PC-9 (cell line): ENCODE measurements around the gene ABCB1. TPM values are rescaled to one million over a fixed set of nuclear protein-coding genes. Genes with fewer than 3 reads are reported as not detected.

Source experiments
- BruUV-seq: library from RNA; stranded (reverse); fragments of 400-500 nt; replicated peaks from 2 replicates; lab custom pipeline; 2021; lab: Mats Ljungman, UMichigan
- CTCF ChIA-PET: fragments of 300-600 bp; sonication (Branson Sonifier 250); formaldehyde crosslinking; loops from one replicate; lab custom pipeline; 2022; ENCODE audit warnings: antibody characterized with exemption; lab: Charles Lee
- POLR2A ChIA-PET: fragments of 300-600 bp; sonication (Branson Sonifier 250); formaldehyde crosslinking; loops from one replicate; lab custom pipeline; 2022; ENCODE audit warnings: antibody characterized with exemption; ENCODE audit not compliant: unreplicated experiment; lab: Charles Lee
- DNase-seq, 2 experiments: peaks; one replicate each; pipeline versions ENCODE4 v3.0.0 to v3.0.0-alpha.2; 2015 to 2022; ENCODE audit warnings: mixed read lengths in 1 of 2
- H2AFZ ChIP-seq: fragments of 200-600 bp; sonication (generic); 2 replicates; pipeline ENCODE4 v1.8.1; 2017; ENCODE audit warnings: antibody characterized with exemption
- H3F3A ChIP-seq: fragments of 200-600 bp; sonication (generic); 2 replicates; pipeline ENCODE4 v1.8.1; 2017; ENCODE audit warnings: antibody characterized with exemption, mild to moderate bottlenecking, low read depth; ENCODE audit not compliant: insufficient read depth
- H3K27ac ChIP-seq: fragments of 200-600 bp; sonication (generic); 2 replicates; pipeline ENCODE4 v1.6.1; 2016; ENCODE audit warnings: mixed run types
- H3K27me3 ChIP-seq: fragments of 200-600 bp; sonication (generic); 2 replicates; pipeline ENCODE4 v1.6.1; 2016; ENCODE audit warnings: low read depth, mixed run types; ENCODE audit not compliant: insufficient read depth
- H3K36me3 ChIP-seq: fragments of 200-600 bp; sonication (generic); 2 replicates; pipeline ENCODE4 v1.6.1; 2016; ENCODE audit warnings: low read depth, mixed run types
- H3K4me1 ChIP-seq: fragments of 200-600 bp; sonication (generic); replicated peaks from 2 replicates; pipeline ENCODE4 v1.6.1; 2016; ENCODE audit warnings: mixed run types; ENCODE audit not compliant: insufficient read depth
- H3K4me2 ChIP-seq: fragments of 200-600 bp; sonication (generic); 2 replicates; pipeline ENCODE4 v1.6.1; 2017; ENCODE audit warnings: mixed run types
- H3K4me3 ChIP-seq: fragments of 200-600 bp; sonication (generic); 2 replicates; pipeline ENCODE4 v1.6.1; 2016; ENCODE audit warnings: mixed run types
- H3K79me2 ChIP-seq: fragments of 200-600 bp; sonication (generic); 2 replicates; pipeline ENCODE4 v1.6.1; 2017; ENCODE audit warnings: low read depth, mixed run types
- H3K9me2 ChIP-seq: fragments of 200-600 bp; sonication (generic); 2 replicates; pipeline ENCODE4 v1.8.1; 2017; ENCODE audit warnings: mild to moderate bottlenecking; ENCODE audit not compliant: insufficient read depth
- H3K9me3 ChIP-seq: fragments of 200-600 bp; sonication (generic); 2 replicates; pipeline ENCODE4 v1.8.1; 2016; ENCODE audit warnings: low read depth; ENCODE audit not compliant: insufficient read depth
- H4K20me1 ChIP-seq: fragments of 200-600 bp; sonication (generic); 2 replicates; pipeline ENCODE4 v1.8.1; 2017; ENCODE audit not compliant: insufficient read depth
- CTCF ChIP-seq: fragments of 200-600 bp; sonication (generic); conservative IDR thresholded peaks from 2 replicates; pipeline ENCODE4 v1.6.1; 2017; ENCODE audit warnings: mixed run types, antibody characterized with exemption, mild to moderate bottlenecking, moderate library complexity
- EZH2 ChIP-seq: fragments of 200-600 bp; sonication (generic); IDR thresholded peaks from 2 replicates; pipeline ENCODE4 v1.8.0; 2017; ENCODE audit warnings: antibody characterized with exemption, low read depth
- intact Hi-C: fragments of 100-400 bp; cut with micrococcal nuclease; formaldehyde crosslinking; loops from one replicate; pipeline ENCODE4 v1.10.0; 2022; ENCODE audit not compliant: unreplicated experiment
- total RNA-seq: library from RNA; stranded (reverse); gene quantifications from 2 replicates; pipeline ENCODE4 v1.2.3, GENCODE V29; 2021

ABCB1 gene
- total RNA-seq, 1 experiment from 2014 or later = not detected

GRCh38 chr7:87499494-87499893 lies 101.2 kb downstream of the ABCB1 start:
- Histone ChIP-seq H3K4me3 (no peak overlapping the region), H3K36me3 (no peaks in the 10 kb centered on the region), H3K9me3 (no peaks in the 10 kb centered on the region), H3K4me1 (no peaks in the 10 kb centered on the region), H3K27ac (no peak overlapping the region), H3K4me2 (no peak overlapping the region), H3F3A (no peaks in the 10 kb centered on the region), H2AFZ (no peak overlapping the region), H3K79me2 (no peaks in the 10 kb centered on the region), H4K20me1 (no peaks in the 10 kb centered on the region), H3K27me3 (no peaks in the 10 kb centered on the region), H3K9me2 (no peaks in the 10 kb centered on the region)
- ChIA-PET POLR2A (no interaction called here), CTCF (no interaction called here)
- no peak for TF ChIP-seq EZH2
- no peak for TF ChIP-seq CTCF
- no TSS peak for BruUV-seq
- DNase-seq = no peak
- intact Hi-C loops = no loop called here

- Histone ChIP-seq H3K4me1 (no peaks in the 10 kb centered on the region), H3K4me2 (no peak overlapping the region), H3K79me2 (no peaks in the 10 kb centered on the region), H3K27ac (no peak overlapping the region), H2AFZ (no peak overlapping the region), H3K9me3 (no peaks in the 10 kb centered on the region), H3K9me2 (no peaks in the 10 kb centered on the region), H3F3A (no peaks in the 10 kb centered on the region), H4K20me1 (no peaks in the 10 kb centered on the region), H3K27me3 (no peaks in the 10 kb centered on the region), H3K36me3 (no peaks in the 10 kb centered on the region), H3K4me3 (no peak overlapping the region)
- TF ChIP-seq CTCF (no peak), EZH2 (no peak)
- intact Hi-C loops = no loop called here
- ChIA-PET POLR2A (no interaction called here), CTCF (no interaction called here)
- BruUV-seq = no TSS peak
- no peak for DNase-seq
These were observed 101.8 kb downstream of the ABCB1 start for GRCh38 chr7:87498893-87499292.

- no peaks in the 10 kb centered on the region for H3K79me2 ChIP-seq
- H4K20me1 ChIP-seq = no peaks in the 10 kb centered on the region
- no peaks in the 10 kb centered on the region for H3K36me3 ChIP-seq
- no TSS peak for BruUV-seq
- H3K4me3 ChIP-seq = no peak overlapping the region
- H3K9me2 ChIP-seq = no peaks in the 10 kb centered on the region
- ChIA-PET CTCF (no interaction called here), POLR2A (interaction anchor here (0.6 kb wide), 1 partner anchor 273 kb away, joined by 3 read pairs; no protein-coding TSS in a partner anchor)
- intact Hi-C loops = no loop called here
- no peak overlapping the region for H3K27ac ChIP-seq
- H3K27me3 ChIP-seq = no peaks in the 10 kb centered on the region
- no peaks in the 10 kb centered on the region for H3F3A ChIP-seq
- no peak overlapping the region for H2AFZ ChIP-seq
- no peak for DNase-seq
- no peak for TF ChIP-seq CTCF
- TF ChIP-seq EZH2 = no peak
- H3K4me1 ChIP-seq = no peaks in the 10 kb centered on the region
- H3K9me3 ChIP-seq = no peaks in the 10 kb centered on the region
- H3K4me2 ChIP-seq = no peak overlapping the region
These were observed 103.2 kb downstream of the ABCB1 start for GRCh38 chr7:87497482-87497881.
